HG03066 (cell line): ENCODE measurements around the gene ITGB3.
"Not testable (repeated sequence)": the region's sequence is repeated elsewhere in the genome, so short reads cannot be mapped to it uniquely, and the experiment has no call there.

ENCODE experiments used
- ATAC-seq: cut with Tn5 transposase; IDR thresholded peaks from one replicate; pipeline ENCODE4 v1.9.1; 2021; ENCODE audit warnings: low read depth; ENCODE audit not compliant: unreplicated experiment

The ITGB3 gene

DNA sequence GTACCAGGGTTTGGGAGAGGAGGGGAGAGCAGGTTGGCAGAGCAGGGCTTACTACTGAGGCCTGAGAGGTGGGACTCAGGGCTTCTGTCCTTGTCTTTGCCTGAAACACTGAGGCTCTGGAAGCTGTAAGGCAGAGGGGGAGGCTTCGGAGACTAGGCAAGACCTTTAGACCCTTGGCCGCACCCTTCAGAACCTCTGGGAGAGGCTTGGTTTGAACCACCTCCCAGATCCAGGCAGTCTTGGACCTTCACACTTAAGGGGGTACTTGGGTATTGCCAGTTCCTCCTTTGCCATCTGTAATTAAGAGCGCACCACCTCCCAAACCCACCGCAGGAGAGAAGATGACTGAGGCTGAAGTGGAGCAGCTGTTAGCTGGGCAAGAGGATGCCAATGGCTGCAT lies 31.6 kb upstream of the ITGB3 start:
- ATAC-seq: no peak

DNA sequence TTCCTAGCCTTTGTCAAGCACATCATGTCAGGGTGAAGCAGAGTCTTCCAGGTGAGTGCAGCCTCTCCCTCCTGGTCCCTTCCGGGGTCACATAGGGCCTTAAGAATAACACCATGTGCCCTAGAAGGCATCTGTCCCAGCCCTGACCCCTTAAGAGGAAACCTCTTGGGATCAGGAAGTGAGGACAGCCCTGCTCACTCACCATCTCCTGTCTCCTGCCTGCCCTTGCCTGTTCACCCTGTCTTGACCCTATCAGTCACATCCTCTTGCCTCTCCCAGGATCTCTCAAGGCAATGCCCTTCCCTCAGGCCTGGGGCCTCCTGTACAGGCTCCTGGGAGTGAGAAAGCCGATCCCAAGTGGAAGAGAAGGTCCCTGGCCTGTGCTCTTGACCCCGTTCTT lies 30.6 kb upstream of the ITGB3 start:
- ATAC-seq: no peak

DNA sequence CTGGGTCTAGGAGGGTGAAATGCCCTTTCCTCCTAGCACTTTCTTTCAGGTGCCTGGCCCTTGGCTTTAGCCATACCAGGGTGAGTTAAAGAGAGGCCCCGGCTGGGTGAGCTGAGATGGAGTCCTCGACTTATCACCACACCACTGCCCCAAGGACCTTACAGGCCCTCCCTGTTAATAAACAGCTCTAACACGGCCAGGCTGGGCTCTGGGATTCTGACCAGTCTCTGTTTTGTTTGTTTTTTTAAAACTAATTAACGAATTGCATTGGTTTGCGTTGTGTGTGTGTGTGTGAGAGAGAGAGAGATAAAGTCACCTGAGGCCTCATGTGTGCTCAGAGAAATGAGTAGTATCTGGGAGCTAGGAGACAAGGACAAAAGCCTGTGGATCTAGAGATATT lies 30.2 kb upstream of the ITGB3 start:
- no peak for ATAC-seq

DNA sequence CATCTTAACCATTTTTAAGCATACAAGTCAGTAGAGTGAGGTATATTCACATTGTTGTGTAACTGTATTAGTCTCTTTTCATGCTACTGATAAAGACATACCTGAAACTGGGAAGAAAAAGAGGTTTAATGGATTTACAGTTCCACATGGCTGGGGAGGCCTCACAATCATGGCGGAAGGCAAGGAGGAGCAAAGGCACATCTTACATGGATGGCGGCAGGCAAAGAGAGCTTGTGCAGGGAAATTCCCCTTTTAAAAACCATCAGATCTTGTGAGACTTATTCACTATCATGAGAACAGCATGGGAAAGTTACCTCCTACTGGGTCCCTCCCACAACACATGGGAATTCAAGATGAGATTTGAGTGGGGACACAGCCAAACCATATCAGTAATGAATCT lies 29.6 kb upstream of the ITGB3 start:
- ATAC-seq: not testable (repeated sequence)

DNA sequence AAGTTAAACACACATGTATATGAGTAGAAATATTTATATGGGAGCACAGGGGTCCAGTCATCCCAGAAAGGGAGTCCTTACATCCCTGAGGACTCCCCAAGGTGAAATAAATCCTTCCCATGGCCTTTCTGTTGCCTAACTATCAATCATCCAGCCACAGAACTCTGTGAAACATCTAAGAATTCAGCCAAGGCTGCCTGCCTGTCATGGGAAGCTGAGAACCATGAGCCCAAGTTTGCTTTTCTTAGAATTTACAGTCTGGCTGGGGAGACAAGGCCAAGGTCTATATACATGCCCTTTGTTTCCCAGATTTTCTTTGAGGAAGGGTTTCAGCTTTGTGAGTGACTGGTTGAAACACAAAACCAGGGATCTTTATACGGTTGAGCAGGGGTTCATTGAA lies 28.7 kb upstream of the ITGB3 start:
- ATAC-seq: no peak

DNA sequence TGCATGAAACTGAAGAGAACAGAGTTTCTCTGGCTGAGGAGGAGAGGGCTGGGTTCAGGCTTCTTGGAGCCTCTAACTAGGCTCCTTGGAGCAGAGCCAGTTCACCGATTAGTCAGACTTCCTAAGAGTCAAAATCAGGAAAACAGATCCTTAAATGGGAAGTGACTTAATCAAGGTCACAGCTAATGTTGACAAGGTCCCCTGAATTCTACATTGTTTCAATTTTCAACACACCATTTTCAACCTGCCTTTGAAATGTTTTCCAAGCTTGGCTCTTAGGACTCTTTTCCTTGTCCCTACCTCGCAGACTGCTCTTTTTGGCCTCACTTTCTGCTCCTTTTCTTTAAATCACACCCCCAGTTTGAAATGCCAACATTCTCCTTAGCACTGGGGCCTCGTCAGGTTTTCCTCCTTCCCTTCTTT lies 28.2 kb upstream of the ITGB3 start:
- no peak for ATAC-seq

DNA sequence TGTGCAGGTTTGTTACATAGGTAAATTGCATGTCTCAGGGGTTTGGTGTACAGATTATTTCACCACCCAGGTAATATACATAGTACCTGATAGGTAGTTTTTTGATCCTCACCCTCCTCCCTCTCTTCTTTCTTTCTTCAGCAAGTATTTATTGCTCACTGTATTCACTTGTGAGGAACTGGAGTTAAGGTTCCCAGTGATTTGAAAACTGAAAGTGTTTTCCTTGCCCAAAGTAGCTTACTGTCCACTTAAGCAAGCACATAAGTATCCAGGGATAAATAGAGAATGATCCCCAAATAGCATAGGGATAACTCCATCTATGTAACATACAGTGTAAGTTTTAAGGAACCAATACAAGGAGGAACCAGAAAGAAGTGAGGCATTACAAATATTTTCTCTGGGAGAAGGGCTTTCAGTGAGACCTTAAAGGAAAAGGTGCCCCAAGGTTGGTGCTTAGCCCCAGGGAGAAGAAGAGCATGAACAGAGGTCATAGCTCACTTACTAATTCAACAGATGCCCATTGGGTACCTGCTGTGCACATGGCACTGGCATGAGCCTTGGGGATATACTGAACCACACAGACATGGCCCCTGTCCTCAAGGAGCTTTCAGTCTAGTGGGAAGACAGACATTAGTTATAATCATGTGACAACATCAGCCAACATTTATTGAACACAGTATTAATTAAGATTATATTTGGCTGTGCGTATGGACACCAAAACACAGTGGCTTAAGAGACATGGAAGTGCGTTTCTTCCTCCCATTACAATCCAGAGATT lies 27.5 kb upstream of the ITGB3 start:
- ATAC-seq: no peak

DNA sequence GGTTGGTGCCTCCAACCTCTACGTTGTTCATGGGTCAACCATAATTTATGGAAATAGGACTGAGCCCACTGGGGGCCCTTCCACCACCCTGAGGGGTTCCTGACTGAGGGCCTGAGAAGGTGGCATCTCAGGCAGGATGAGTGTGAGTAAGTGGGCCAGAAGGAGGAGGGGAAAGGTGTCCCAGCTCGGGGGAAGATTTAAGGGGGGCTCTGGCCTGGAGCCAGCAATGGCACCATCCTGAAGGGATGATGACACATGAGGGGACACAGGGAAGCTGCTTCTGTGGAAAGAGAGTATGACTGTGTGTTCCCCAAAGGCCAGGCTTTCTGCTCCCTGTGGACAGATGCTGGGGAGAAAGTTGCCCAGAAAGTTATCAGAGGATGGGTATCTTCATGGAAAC lies 25.8 kb upstream of the ITGB3 start:
- no peak for ATAC-seq

DNA sequence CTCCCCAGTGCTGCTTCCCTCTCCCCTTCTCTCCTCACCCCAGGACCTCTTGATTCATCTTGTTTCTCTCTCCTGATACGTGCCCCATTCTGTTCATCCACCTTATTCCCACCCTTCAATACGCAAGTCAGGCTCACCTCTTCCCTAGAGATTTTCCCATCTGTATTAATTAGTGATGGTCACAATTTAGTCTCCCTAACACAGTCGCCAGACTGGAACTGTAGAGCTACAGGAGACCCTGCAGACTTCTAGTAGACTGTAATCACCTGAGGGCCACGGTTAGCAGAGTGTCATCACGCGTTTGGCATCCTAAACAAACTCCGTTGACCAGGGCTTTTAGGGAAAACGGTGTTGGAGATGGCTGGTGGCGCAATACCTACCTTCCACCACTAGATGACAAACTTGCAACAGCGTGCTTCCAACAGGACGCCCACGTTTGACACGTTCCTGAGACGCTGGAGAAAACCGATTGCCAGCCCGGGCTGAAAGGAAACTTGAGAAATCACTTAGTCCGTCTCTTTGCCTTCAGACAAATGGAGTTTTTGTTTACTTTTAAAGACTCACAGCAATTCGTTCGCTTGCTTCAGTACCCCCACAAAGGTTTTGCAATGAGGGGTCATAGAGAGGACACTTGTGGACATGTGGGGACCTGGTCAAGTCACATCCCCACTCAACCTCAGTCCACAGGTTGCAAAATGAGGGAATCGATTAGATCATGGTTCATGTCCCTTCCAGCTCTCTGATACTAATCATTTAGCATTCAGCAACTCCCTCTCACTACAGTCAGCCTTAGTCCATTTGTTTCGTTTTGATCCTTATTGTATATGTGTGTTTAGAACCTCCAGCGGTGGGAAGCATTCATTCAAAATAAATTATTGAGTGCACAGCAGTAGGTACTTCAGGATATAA lies 23.8 kb upstream of the ITGB3 start:
- no peak for ATAC-seq

DNA sequence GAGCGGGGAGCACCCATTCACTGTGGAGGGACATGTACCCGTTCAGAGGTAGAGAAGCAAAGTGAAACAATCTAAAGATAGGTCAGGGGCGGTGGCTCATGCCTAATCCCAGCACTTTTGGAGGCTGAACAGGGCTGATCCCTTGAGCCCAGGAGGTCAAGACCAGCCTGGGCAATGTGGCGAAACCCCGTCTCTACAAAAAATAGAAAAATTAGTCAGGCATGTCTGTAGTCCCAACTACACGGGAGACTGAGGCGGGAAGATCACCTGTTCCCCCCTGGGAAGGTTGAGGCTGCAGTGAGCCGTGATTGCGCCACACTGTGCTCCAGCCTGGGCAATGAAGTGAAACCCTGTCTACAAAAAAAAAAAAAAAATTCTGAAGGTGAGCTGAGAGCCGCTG lies 22.8 kb upstream of the ITGB3 start:
- no peak for ATAC-seq

DNA sequence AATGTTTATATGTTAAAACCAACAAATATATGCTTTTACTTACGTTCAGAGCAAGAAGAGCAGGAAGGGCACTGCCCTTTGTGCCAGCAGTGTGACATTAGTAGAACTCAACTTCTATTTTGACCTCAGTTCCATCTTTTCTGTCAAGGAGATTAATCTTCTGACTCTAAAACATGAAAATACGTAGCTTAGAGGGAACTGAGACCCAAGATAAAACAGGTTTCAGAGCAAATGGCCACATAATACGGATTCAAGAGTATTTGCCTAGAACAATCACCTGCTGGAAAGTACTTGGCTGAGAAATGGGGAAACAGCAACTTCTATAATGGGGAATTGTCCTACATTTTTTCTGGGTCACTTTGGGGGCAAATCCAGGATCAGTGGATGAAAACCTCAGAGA lies 22.3 kb upstream of the ITGB3 start:
- no peak for ATAC-seq

DNA sequence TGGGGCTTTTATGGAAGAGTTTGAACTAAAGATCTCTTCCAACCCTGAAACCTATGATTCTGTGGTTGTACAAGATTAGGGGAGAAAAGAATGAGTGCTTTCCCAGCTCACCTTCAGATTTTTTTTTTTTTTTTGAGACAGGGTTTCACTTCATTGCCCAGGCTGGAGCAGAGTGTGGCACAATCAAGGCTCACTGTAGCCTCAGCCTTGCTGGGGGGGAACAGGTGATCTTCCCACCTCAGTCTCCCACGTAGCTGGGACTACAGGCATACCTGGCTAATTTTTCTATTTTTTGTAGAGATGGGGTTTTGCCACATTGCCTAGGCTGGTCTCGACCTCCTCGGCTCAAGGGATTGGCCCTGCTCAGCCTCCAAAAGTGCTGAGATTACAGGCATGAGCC lies 21.8 kb upstream of the ITGB3 start:
- no peak for ATAC-seq

DNA sequence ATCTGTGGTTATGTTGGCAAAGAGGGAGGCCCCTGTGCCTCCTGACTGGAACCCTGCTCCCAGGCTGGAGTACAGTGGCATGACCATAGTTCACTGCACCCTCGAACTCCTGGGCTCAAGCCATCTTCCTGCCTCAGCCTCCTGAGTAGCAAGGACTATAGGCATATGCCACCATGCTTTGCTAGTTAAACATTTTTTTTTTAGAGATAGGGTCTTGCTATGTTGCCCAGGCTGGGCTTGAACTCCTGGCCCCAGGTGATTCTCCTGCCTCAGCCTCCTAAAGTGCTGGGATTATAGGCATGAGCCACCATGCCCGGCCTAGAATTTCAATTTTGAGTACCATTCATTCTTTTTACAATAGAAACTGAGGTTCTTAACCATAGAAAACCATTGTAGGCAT lies 21.2 kb upstream of the ITGB3 start:
- no peak for ATAC-seq

DNA sequence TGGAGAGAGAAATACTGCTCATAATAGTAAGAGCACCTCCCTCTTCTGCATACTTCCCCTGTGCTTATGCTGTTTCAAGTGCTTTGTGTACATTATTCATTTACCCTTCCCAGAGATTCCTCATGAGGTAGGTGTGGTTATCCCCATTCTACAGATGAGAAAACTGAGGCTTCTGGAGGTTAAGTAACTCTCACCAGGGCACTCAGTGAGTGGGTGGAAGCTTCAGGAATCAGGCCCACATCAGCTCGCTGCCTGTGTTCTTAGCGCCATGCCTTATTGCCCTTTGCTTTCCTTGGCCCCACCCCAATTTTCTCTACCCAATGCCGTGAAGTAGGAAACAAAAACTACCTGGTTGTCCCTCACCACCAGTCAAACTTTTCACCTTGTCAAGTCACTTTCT lies 18.1 kb upstream of the ITGB3 start:
- no peak for ATAC-seq

DNA sequence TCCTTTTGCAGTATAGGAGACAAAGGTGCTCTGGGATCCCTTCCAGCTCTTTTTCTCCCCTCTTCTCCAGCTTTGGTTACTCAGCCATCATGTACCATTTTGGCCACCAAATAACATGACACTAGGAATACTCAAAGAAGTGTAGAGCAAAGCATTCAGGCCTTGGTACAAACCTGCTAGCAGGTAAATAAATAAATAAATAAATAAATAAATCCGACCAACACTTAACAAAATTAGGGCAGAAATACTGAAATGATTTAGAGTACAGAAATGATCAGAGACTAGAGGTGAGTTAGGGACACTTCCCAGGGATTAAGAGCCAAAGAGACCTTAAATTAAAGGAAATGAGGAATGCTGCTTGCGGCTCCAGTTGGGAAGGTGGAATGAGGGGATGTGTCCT lies 17.7 kb upstream of the ITGB3 start:
- no peak for ATAC-seq

DNA sequence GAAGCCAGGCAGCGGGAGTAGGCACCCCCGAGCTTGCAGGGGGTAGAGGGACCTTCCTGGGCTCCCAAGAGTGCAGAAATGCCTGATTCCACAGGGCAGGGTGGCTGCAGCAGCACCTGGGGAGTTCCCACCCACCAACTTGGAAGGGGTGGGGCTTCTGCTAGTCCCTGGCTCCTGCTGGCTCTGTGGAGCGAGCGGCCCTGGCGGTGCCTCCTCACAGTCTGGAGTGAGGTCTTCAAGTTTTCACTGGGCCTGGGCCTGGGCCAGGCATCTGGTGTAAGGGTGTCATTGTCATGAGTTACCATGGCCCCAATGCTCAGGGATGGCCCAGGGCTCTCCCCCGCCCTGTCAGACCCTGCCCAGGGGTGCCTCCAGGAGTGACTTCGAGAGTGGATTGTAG lies 15.8 kb upstream of the ITGB3 start:
- ATAC-seq: no peak

DNA sequence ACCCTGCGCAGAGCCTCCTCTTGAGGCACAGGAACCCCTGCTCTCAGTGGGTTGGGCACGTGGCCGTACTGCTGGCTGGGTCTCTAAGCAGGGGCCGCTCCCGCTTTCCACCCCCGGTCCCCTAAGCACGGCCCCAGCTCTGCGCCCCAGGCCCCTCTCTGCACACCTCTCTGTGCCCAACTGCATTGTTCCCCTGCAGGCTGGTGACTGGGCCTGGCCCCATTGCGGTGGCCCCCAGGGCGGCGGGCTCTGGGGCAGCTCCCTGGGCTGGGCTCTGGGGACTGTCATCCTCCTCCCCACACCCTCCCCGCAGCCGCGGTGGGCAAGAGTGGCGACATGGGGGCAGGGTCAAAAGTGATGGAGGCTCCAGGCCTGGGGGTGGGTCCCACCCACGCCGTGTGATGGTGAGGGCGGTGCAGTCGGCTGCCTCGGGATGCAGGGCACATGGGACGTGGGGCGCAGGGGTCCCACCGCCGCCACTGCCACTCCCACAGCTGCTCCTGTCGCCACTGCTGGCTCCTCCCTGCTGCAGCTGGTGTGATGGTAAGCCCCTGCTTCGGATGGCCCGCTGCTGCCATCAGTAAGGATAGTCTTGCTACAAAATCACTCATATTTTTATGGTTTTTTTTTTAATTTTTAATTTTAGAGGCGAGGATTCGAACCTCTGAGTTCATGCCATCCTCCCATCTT lies 15.2 kb upstream of the ITGB3 start:
- ATAC-seq: no peak

DNA sequence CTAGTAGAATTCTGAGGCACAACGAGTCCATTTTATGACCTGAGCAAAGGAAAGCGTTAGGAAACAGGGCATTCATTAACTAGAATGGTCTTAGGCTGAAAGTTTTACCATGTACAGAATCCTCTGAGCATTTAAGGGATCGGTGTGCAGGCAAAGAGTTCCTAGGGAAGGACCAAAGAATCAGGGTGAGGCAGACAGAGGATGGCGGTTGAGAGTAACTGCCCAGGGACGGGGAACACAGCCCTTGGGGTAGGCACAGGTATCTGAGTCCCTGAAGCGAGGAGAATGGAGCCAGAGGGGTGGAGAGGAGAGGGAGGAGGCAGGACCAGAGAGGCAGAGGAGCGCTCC lies 14.0 kb upstream of the ITGB3 start:
- ATAC-seq: no peak

DNA sequence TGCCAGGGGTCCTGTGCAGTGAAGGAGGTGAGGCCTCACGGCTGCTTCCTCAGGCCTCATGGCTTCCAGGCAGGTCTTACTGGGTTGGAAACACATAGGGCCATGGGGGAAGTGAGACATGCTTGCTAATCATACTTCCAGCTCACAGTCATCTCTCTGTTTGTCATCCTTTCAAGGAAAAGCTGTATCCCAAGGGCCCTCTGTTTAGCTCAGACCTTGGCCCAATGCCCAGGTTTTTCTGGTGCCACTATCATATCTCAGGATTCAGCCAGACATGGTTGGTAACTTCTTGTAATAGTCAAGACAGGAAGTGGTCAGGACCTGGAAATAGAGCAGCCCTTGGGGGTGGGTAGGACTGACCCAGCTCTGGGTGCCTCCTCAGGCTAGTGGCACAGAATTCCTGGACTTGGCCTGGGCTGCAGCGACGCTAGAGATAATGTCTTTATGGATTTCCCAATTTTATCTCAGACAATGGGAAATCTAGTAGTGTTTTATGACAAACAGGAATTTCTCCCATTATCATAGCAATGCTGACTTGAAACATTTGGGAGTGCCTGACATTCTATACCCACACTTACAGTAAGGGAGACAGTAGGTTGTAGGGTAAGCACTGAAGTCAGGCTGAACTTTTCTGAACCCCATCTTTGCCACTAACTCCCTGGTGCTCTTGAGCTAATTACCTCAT lies 13.5 kb upstream of the ITGB3 start:
- no peak for ATAC-seq

DNA sequence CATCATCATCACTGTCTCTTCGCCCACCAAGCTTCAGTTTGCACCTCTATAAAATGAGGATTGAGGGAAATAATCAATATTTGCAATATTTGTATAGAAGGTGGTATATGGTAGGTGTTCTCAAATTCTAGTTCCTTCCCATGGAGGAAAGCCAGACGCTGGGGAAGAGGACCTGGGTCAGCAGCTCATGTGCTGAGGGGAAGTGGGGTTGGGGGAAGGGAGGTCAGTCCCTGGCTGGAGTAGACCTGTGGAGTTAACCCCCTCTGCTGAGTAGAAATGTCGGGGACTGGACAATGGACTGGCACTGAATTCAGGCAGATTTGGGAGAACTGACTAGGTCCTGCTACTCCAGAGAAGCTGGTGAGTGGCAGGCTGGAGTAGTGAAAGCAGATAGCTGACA lies 12.8 kb upstream of the ITGB3 start:
- ATAC-seq: no peak

DNA sequence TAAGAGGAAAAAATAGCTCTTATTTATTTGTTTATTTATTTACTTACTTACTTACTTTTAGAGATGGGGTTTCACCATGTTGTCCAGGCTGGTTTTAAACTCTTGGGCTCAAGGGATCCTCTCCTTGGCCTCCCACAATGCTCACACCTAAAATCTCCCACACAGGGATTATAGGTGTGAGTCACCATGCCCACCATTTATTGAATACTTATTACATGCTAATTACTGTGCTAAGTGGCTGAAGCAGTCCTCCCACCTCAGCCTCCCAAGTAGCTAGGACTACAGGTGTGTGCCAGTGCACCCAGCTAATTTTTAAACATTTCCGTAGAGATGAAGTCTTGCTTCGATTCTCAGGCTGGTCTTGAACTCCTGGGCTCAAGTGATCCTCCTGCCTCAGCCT lies 11.0 kb upstream of the ITGB3 start:
- ATAC-seq: no peak
